GM19397 (cell line): ENCODE measurements around the gene PHKG2.
A peak's percentile ranks its signal among the peaks of the same experiment; 100 is the strongest.
"Not testable (repeated sequence)": the region's sequence is repeated elsewhere in the genome, so short reads cannot be mapped to it uniquely, and the experiment has no call there.

ENCODE experiments used
- ATAC-seq: cut with Tn5 transposase; IDR thresholded peaks from one replicate; pipeline ENCODE4 v1.9.1; 2021; ENCODE audit warnings: mild to moderate bottlenecking, moderate library complexity; ENCODE audit not compliant: unreplicated experiment

The PHKG2 gene, protein sequence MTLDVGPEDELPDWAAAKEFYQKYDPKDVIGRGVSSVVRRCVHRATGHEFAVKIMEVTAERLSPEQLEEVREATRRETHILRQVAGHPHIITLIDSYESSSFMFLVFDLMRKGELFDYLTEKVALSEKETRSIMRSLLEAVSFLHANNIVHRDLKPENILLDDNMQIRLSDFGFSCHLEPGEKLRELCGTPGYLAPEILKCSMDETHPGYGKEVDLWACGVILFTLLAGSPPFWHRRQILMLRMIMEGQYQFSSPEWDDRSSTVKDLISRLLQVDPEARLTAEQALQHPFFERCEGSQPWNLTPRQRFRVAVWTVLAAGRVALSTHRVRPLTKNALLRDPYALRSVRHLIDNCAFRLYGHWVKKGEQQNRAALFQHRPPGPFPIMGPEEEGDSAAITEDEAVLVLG

DNA sequence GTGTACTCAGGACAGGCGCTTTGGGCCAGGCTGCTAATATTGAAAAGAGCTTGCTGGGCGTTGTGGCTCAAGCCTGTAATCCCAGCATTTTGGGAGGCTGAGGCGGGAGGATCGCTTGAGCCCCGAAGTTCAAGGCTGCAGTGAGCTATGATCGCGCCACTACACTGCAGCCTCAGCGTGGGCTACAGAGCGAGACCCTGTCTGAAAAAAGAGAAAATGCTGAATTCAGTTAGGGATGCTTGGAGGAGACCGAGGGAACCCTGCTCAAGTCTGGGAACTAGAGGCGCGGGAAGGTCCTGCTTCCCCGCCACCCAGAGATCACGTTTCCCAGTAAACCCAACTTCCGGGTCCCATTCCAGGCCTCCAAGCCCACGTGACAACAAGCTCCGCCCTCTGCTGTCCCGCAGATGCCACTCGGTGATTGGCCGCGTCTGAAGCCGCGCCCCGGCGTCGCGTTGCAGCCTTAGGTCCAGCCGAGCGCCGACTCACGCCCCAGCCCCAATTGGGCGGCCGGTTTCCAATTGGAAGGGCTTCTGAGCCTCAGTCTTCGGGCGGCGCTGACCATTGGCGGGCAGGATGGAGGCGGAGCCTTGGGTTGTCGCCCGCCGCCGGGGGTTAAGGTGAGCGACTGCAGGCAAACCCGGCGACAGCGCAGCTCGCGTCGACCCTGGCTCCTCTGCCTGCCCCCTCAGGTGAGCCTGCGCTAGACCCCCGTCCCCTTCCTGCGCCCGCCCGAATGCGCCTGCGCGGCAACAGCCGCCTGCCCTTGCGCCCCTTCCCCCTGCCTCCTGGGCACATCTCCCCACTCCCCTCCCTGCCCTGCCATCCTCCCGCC lies at the start of gene PHKG2:
PHKG2 (plus strand) TSS at position 627 of the 835 bp plus-strand sequence. CDS start 396 bp downstream, outside the sequence.
- peak; percentile 98 for ATAC-seq

DNA sequence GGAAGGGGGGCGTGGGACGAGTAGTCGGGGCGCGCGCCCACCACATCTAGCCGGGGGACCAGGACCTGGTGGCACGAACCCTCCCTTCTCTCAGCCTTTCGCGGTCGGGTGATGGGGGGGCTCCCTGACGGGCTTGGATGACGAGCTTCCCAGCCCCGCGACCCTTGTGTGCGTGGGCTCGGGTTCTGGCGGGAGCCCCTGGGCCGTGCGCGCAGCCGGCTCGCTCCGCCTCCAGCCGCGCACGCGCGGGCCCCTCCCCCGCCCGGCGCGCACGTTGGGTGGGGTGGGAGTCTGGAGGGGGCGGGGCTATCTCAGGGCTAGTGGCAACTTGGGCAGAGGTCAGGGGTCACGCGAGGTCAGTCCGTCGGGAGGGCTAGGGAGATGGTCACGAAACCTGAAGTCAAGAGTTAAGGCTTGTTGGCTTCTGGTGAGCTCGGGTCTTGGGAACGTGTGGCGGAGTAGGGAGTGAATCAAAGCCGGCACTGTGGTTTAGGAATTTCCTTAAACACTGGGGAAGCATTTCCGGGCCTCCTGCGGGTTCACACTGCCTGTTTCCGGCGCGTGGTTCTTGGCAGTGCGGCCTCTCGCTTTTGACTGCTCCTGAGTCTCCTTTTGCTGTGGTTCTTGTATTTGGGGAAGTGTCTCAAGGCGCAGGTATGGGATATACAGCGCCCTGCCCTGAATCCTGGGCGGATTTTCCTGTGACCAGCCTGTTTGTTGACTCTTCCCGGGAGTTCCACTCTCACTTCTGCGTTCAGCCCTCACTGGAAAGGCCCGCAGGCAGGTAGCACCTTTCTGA lies 49.2 kb upstream of the PHKG2 start, which contains the start of gene SRCAP:
SRCAP (plus strand) TSS at position 356 of the 799 bp plus-strand sequence. CDS start 1,654 bp downstream, outside the sequence.
- peak; percentile 29 for ATAC-seq

DNA sequence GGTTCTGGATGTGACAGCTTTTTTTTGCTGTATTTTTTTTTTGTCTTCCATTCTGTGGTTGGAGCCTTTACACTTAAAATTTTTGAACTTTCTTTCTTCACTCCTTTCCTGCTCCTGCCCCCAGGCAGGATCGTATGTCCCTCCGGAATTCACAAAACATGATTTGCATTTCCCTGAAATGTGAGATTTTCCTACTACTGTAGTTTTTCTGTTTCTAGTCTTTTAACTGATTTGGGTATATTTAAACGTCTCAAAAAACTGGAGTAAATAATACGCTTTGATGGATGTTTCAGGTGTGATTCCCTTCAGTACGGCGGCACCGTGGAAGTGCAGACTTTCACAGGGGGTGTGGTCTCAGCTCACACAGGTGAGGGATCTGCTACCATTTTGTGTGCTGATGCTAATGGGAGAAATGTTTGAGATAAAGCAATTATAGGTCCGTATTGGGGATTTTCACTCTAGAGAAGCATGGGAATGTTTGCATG lies 48.6 kb upstream of the PHKG2 start:
- no peak for ATAC-seq

DNA sequence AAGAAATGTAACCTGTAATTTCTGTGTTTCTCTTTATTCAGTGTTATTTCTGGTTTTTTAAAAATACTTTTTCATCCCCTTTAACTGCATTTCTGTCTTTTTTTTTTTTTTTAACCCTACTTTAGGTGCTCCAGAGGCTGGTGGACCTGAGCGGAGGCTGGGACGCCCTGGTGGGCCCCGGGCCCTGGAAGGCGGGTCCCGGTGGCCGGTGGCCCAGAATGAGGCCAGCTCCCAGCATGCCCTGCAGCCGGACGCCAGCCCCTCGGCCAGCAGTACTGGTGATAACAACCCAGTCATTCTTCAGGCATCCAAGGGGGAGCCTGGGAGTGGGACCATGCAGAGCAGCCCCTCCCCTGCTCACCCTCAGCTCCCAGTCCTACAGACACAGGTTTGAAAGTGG lies 47.7 kb upstream of the PHKG2 start:
- ATAC-seq, result no peak

DNA sequence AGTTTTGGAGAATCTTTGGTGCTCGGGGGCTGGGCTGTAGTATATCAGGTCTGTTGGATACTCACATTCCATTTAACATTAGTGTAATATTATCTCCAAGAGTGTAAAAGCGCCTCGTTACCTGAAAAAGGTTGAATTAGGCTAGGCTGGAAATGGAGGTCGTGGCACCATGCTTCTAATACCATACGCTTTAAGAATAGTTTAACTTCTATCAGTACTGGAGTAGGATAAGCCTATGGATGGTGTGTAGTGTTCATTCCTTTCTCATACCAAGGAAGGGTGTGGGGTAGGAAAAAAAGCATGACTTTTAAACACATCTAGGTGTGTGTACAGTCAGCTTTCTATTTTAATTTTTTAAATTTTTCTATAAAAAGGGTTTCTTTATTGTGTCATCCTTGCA lies 47.3 kb upstream of the PHKG2 start:
- no peak for ATAC-seq

DNA sequence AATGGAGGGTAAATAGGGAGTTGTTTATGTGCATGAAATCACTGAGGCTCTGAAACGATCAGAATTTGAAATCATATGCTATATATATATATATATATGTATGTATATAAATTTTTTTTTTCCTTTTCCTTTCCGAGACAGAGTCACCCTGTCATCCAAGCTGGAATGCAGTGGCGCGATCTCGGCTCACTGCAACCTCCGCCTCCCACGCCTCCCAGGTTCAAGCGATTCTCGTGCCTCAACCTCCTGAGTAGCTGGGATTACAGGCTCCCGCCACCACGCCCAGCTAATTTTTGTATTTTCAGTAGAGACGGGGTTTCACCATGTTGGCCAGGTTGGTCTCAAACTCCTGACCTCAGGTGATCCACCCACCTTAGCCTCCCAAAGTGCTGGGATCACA lies 45.2 kb upstream of the PHKG2 start:
- not testable (repeated sequence) for ATAC-seq

DNA sequence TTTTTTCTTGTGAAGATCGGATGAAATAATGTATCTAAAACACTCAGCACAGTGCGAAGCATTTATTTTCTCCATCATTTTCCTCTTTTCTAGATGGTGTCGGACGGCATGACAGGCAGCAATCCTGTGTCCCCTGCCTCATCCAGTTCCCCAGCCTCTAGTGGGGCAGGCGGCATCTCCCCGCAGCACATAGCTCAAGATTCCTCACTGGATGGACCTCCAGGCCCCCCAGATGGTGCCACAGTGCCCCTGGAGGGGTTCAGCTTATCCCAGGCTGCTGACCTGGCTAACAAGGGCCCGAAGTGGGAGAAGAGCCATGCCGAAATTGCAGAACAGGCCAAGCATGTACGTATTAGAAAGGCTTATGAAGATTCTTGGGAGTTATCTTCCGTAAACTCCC lies 44.3 kb upstream of the PHKG2 start:
- no peak for ATAC-seq

DNA sequence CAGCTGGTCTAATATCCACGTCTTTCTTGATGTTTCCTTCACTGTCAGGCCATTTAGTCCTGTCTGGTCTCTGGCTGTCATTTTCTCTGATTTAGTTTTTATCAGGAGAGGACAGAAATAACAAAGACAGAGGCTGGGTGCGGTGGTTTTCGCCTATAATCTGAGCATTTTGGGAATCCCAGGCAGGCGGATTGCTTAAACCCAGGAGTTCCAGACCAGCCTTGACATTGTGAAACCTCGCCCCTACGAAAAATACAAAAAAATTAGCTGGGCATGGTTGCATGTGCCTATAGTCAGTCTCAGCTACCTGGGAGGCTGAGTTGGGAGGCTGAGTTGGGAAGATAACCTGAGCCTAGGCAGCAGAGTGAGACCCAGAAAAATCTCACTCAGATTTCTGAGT lies 42.2 kb upstream of the PHKG2 start:
- no peak for ATAC-seq

DNA sequence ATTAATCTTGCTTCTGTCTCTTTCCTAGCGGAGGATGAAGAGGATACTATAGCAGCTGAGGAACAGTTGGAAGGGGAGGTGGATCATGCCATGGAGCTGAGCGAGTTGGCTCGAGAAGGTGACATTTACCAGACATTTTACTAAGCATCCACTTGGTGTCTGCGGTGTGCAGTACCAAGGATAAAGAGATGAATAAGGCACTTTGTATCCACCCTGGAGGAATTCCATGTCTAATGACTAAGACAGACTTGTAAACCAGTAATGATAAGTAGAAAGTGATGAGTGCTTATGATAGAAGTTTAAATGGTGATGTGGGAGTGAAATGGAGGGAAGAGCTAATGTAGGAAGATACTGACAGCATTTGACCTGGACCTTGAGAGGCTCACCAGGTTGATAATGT lies 37.3 kb upstream of the PHKG2 start:
- ATAC-seq, result no peak

DNA sequence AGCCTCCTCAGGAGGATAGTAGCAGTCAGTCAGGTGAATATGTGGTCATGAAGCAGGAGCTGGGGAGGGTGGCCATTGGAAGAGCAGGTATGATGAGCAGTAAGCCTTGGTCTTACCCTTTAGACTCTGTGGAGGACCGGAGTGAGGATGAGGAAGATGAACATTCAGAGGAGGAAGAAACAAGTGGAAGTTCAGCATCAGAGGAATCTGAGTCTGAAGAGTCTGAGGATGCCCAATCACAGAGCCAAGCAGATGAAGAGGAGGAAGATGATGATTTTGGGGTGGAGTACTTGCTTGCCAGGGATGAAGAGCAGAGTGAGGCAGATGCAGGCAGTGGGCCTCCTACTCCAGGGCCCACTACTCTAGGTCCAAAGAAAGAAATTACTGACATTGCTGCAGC lies 36.5 kb upstream of the PHKG2 start:
- ATAC-seq, result no peak

DNA sequence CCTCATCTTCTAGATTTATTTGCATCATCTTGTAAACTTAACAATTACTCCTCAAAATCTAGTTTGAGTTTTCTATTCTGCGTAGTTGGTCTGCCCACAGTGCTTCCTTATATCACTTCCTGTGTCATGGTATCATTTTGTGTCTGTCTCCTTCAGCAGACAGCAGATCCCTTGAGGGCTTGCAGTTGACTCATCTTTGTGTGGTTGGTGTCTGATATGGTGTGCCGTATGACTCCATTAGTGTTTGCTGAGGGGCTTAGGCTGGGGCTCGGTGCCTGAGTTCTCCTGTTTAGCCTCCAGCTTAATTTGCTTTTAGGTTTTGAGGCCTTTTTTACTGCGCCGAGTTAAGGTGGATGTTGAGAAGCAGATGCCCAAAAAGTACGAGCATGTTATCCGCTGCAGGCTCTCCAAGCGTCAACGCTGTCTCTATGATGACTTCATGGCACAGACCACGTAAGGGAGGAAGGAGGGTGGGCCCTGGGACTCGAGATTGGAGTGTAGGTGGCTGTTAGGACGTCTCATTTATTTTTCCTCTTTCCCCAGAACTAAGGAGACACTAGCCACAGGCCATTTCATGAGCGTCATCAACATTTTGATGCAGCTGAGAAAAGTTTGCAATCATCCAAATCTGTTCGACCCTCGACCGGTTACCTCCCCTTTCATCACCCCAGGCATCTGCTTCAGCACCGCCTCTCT lies 32.3 kb upstream of the PHKG2 start:
- no peak for ATAC-seq

DNA sequence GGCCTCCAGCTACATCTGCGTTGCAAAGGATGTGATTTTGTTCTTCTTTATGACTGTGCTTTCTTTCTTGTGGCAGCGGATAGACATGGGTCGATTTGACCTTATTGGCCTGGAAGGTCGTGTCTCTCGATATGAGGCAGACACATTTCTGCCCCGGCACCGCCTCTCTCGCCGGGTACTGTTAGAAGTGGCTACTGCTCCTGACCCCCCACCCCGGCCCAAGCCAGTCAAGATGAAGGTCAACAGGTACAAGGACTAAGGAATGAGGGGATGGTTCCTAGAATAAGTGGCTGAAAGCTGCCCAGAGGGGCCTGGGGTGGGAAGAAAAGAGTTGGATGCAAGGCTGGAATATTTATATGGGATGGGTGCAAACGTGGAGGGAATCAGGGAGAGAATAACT lies 28.1 kb upstream of the PHKG2 start:
- no peak for ATAC-seq

DNA sequence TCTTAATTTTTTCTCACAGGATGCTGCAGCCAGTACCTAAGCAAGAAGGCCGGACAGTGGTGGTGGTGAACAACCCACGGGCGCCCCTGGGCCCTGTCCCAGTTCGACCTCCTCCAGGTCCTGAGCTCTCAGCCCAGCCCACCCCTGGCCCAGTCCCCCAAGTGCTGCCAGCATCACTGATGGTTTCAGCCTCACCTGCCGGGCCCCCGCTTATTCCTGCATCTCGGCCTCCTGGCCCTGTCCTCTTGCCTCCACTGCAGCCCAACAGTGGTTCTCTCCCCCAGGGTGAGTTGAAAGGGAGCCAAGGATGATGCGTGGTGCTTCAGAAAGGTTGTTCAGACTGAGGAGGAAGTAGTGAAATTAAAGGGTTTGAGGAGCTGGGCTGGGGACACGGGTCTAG lies 27.5 kb upstream of the PHKG2 start:
- no peak for ATAC-seq

DNA sequence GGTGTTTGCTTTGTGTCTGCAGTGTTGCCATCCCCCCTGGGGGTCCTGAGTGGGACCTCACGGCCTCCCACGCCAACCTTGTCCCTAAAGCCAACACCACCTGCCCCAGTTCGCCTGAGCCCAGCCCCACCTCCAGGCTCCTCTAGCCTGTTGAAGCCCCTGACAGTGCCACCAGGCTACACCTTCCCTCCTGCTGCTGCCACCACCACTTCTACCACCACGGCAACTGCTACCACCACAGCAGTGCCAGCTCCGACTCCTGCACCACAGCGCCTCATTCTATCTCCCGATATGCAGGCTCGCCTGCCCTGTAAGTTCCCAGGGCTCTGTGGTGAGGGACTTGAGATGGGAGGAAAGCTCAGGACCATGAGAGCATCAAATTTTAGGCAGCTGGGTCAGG lies 27.1 kb upstream of the PHKG2 start:
- ATAC-seq, result no peak

DNA sequence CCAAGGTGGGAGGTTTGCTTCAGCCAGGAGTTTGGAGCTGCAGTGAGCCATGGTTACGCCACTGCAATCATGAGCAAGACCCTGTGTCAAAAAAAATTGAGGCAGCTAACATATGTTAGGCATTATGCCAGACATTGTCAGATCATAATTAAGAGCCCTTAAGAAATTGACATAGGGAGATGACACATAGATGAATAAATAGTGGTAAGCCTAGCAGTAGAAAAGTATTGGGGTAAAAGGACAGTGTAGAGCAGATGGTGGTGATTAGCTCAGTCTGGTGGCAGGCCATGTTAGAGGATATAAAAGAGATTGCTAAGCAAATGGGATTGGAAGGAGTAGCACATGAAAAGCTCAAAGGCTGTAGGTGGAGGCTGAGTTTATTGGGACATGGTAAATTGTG lies 26.6 kb upstream of the PHKG2 start:
- ATAC-seq, result no peak

DNA sequence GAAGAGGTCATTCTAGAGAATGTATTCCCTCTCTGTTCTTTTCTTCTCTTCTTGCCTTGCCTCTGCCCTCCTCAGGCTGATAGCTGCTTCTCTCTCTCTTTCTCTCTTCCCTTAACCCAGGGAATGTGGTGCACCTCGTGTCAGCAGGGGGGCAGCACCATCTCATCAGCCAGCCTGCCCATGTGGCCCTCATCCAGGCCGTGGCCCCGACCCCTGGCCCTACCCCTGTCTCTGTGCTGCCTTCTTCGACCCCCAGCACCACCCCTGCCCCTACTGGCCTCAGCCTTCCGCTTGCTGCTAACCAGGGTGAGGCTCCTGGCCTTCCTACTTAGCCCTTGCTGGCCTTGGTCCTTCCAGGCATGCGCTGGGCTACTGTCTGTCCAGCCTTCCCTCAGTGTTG lies 25.8 kb upstream of the PHKG2 start:
- no peak for ATAC-seq

DNA sequence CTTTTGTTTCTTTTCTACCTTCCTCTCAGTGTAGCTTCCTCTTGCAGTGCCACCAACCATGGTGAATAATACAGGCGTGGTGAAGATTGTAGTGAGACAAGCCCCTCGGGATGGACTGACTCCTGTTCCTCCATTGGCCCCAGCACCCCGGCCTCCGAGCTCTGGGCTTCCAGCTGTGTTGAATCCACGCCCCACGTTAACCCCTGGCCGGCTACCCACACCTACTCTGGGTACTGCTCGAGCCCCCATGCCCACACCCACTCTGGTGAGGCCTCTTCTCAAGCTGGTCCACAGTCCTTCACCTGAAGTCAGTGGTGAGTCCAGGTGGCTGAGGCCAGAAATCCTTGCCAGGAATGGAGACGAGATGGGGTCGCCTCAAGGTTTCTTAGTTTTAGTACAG lies 25.3 kb upstream of the PHKG2 start:
- ATAC-seq, result no peak

DNA sequence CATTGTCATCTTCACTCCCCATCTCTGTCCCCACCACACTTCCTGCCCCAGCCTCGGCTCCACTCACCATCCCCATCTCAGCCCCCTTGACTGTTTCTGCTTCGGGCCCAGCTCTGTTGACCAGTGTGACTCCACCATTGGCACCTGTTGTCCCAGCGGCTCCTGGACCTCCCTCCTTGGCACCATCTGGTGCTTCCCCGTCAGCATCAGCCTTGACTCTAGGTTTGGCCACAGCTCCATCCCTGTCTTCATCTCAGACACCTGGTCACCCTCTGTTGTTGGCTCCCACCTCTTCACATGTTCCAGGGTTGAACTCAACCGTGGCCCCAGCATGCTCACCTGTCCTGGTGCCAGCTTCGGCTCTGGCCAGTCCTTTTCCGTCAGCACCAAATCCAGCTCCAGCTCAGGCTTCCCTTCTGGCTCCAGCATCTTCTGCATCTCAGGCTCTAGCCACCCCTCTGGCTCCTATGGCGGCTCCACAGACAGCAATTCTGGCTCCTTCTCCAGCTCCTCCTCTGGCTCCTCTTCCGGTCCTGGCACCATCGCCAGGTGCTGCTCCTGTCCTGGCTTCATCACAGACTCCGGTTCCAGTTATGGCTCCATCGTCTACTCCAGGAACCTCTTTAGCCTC lies 24.4 kb upstream of the PHKG2 start:
- no peak for ATAC-seq

DNA sequence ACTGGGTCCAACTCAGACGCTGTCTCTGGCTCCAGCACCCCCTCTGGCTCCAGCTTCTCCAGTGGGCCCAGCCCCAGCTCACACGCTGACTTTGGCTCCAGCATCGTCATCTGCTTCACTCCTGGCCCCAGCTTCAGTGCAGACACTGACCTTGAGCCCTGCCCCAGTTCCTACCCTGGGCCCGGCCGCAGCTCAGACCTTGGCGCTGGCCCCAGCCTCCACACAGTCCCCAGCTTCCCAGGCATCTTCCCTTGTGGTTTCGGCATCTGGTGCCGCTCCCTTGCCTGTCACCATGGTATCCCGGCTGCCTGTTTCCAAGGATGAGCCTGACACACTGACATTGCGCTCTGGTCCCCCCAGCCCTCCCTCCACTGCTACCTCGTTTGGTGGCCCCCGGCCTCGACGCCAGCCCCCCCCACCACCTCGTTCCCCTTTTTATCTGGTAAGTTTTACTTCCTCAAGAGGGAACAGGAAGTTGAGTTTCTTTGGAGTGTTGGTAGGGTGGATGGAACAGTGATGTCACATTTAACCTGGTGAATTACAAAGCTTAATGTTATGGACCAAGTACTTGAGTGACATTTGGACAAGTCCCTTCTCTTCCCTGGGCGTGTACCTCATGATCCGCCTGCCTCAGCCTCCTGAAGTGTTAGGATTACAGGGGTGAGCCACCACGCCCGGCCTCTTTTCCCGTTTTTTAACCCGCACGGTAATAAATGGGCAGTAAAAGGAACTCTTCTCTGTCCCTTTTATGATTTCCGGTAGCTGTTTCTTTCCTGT lies 23.4 kb upstream of the PHKG2 start:
- ATAC-seq, result no peak
